ENCODE measurements around the gene FAM13B.
"Not testable (repeated sequence)": the region's sequence is repeated elsewhere in the genome, so short reads cannot be mapped to it uniquely, and the experiment has no call there.

The FAM13B gene

GRCh38 chr5:137954131-137954879, 78.6 kb downstream of the FAM13B start:
- no peaks in the 10 kb centered on the region for H3K9me2 ChIP-seq (replicated peaks; ENCODE audit: control insufficient read depth, low read length)
- H3K4me2 ChIP-seq (ENCODE audit: low read length): no peak overlapping the region
- peaks cover 77% of the 10 kb centered on the region for H3K36me3 ChIP-seq (ENCODE audit: control insufficient read depth, low read length)
- no peak overlapping the region for H3K27ac ChIP-seq (ENCODE audit: low read depth, low read length)
- H3F3A ChIP-seq (ENCODE audit: control insufficient read depth, insufficient read depth): no peaks in the 10 kb centered on the region
- no peaks in the 10 kb centered on the region for H3K27me3 ChIP-seq (ENCODE audit: control insufficient read depth, low read length)
- no peaks in the 10 kb centered on the region for H3K4me1 ChIP-seq (ENCODE audit: control insufficient read depth, low read length)
- H3K79me2 ChIP-seq (ENCODE audit: control insufficient read depth, low read length): no peaks in the 10 kb centered on the region
- no peaks in the 10 kb centered on the region for H4K20me1 ChIP-seq (ENCODE audit: control insufficient read depth, insufficient read depth, low read depth, low read length)
- H3K9me3 ChIP-seq (ENCODE audit: control insufficient read depth, insufficient read depth, low read length): no peaks in the 10 kb centered on the region
- no peak for TF ChIP-seq CTCF (IDR thresholded peaks at IDR 0.05; ENCODE audit: low read depth, low read length, poor library complexity, severe bottlenecking)
- TF ChIP-seq EZH2phosphoT487 (IDR thresholded peaks at IDR 0.05; ENCODE audit: borderline replicate concordance, low read length): no peak
- H3K4me3 ChIP-seq (ENCODE audit: low read length): no peak overlapping the region

- Histone ChIP-seq H3K36me3 (ENCODE audit: control insufficient read depth, low read length) (peaks cover 94% of the 10 kb centered on the region), H3K27ac (ENCODE audit: low read depth, low read length) (no peak overlapping the region)
These were observed 87.1 kb downstream of the FAM13B start for GRCh38 chr5:137945825-137946224.

GRCh38 chr5:137944280-137944679, 88.6 kb downstream of the FAM13B start:
- not testable (repeated sequence) for H3F3A ChIP-seq (ENCODE audit: control insufficient read depth, insufficient read depth); H3K9me3 ChIP-seq (ENCODE audit: control insufficient read depth, insufficient read depth, low read length); H3K4me1 ChIP-seq (ENCODE audit: control insufficient read depth, low read length); H3K9me2 ChIP-seq (replicated peaks; ENCODE audit: control insufficient read depth, low read length); H4K20me1 ChIP-seq (ENCODE audit: control insufficient read depth, insufficient read depth, low read depth, low read length); H3K27ac ChIP-seq (ENCODE audit: low read depth, low read length); H3K27me3 ChIP-seq (ENCODE audit: control insufficient read depth, low read length); H3K4me2 ChIP-seq (ENCODE audit: low read length); H3K4me3 ChIP-seq (ENCODE audit: low read length); H3K79me2 ChIP-seq (ENCODE audit: control insufficient read depth, low read length)
- peaks cover 93% of the 10 kb centered on the region for H3K36me3 ChIP-seq (ENCODE audit: control insufficient read depth, low read length)

More at GRCh38 chr5:137945825-137946224, 87.1 kb downstream of the FAM13B start:
- no peaks in the 10 kb centered on the region; the same call in 1 of the 2 replicates for H4K20me1 ChIP-seq (ENCODE audit: control insufficient read depth, insufficient read depth, low read depth, low read length)
- no peak overlapping the region for H3K4me3 ChIP-seq (ENCODE audit: low read length)
- no peaks in the 10 kb centered on the region for H3K79me2 ChIP-seq (ENCODE audit: control insufficient read depth, low read length)
- no peaks in the 10 kb centered on the region for H3K4me1 ChIP-seq (ENCODE audit: control insufficient read depth, low read length)
- H3K4me2 ChIP-seq (ENCODE audit: low read length): no peak overlapping the region
- no peak for TF ChIP-seq EZH2phosphoT487 (IDR thresholded peaks at IDR 0.05; ENCODE audit: borderline replicate concordance, low read length)
- H3F3A ChIP-seq (ENCODE audit: control insufficient read depth, insufficient read depth): 0 out of 2 replicates have a peak, but pooled peaks cover 2% of the 10 kb centered on the region
- no peaks in the 10 kb centered on the region for H3K9me3 ChIP-seq (ENCODE audit: control insufficient read depth, insufficient read depth, low read length)
- H3K9me2 ChIP-seq (replicated peaks; ENCODE audit: control insufficient read depth, low read length): no peaks in the 10 kb centered on the region
- no peaks in the 10 kb centered on the region for H3K27me3 ChIP-seq (ENCODE audit: control insufficient read depth, low read length)

GRCh38 chr5:137939331-137939730, 93.5 kb downstream of the FAM13B start:
- TF ChIP-seq EZH2phosphoT487 (IDR thresholded peaks at IDR 0.05; ENCODE audit: borderline replicate concordance, low read length) (no peak), CTCF (IDR thresholded peaks at IDR 0.05; ENCODE audit: low read depth, low read length, poor library complexity, severe bottlenecking) (no peak)
- no peaks in the 10 kb centered on the region for H3K9me3 ChIP-seq (ENCODE audit: control insufficient read depth, insufficient read depth, low read length)
- peaks cover 66% of the 10 kb centered on the region for H3K36me3 ChIP-seq (ENCODE audit: control insufficient read depth, low read length)
- H3K27me3 ChIP-seq (ENCODE audit: control insufficient read depth, low read length): no peaks in the 10 kb centered on the region
- H3K4me1 ChIP-seq (ENCODE audit: control insufficient read depth, low read length): peaks cover 16% of the 10 kb centered on the region
- no peak overlapping the region for H3K27ac ChIP-seq (ENCODE audit: low read depth, low read length)
- H4K20me1 ChIP-seq (ENCODE audit: control insufficient read depth, insufficient read depth, low read depth, low read length): no peaks in the 10 kb centered on the region; the same call in 1 of the 2 replicates
- no peaks in the 10 kb centered on the region for H3K79me2 ChIP-seq (ENCODE audit: control insufficient read depth, low read length)
- H3K4me3 ChIP-seq (ENCODE audit: low read length): no peak overlapping the region
- no peak overlapping the region for H3K4me2 ChIP-seq (ENCODE audit: low read length)
- no peaks in the 10 kb centered on the region for H3F3A ChIP-seq (ENCODE audit: control insufficient read depth, insufficient read depth)
- H3K9me2 ChIP-seq (replicated peaks; ENCODE audit: control insufficient read depth, low read length): no peaks in the 10 kb centered on the region

All from DOHH2 (cell line).